Transverse colon (tissue), 3 donors: Measurements from ENCODE around the gene SLC8A3.

ENCODE experiments used
- CTCF ChIP-seq, 5 experiments: fragments of 200-600 bp in 3 of 5; fragments of 450-650 bp in 2 of 5; sonication (generic) in 3 of 5; IDR thresholded peaks; 1 replicate in 2 of 5; 2 replicates in 3 of 5; pipeline ENCODE4 v1.5.1; 2016 to 2017; ENCODE audit warnings: antibody characterized with exemption in 5 of 5, inconsistent platforms in 3 of 5, mild to moderate bottlenecking in 2 of 5, moderate library complexity in 1 of 5
- EP300 ChIP-seq: sonication (generic); formaldehyde crosslinking; IDR thresholded peaks from one replicate; pipeline ENCODE4 v1.6.1; 2017; ENCODE audit warnings: antibody characterized with exemption, low read depth
- POLR2A ChIP-seq: fragments of 450-650 bp; IDR thresholded peaks from one replicate; pipeline ENCODE4 v1.6.1; 2016; ENCODE audit warnings: antibody characterized with exemption, mild to moderate bottlenecking, moderate library complexity

DNA sequence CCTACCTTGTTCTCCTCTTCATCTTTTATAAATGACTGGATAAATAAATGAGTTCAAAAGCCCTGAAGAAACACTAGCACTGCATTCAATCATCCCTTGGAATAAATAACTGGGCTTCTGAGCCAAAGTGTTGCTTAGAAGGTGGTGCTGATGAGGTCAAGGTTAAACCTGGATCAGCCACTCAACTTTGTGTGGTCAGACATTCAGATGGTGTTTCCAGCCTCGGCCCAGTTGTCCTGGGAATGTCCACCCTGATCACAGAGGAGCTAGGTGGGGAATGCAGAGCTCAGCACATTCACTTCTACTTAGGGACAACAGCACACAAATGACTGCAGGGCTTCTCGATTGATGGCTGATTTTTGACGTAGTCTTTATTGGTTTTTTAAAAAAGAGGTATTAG lies 88.7 kb downstream of the SLC8A3 start:
- no peak for TF ChIP-seq CTCF (IDR thresholded peaks at IDR 0.05)
- TF ChIP-seq EP300: no peak
- no peak for TF ChIP-seq POLR2A
